Esophagus squamous epithelium (tissue), 4 donors: ENCODE measurements around the gene GBA2.

Experiments
- CTCF ChIP-seq, 6 experiments: fragments of 450-650 bp in 4 of 6; fragments of 200-600 bp in 2 of 6; sonication (generic) in 2 of 6; IDR thresholded peaks; one replicate each; pipeline ENCODE4 v1.5.1; 2016 to 2019; ENCODE audit warnings: antibody characterized with exemption in 6 of 6, mild to moderate bottlenecking in 4 of 6, moderate library complexity in 4 of 6
- POLR2A ChIP-seq, 4 donors: fragments of 450-650 bp; IDR thresholded peaks; one replicate each; pipeline ENCODE4 v1.6.1; 2017; ENCODE audit warnings: antibody characterized with exemption in 4 of 4, mild to moderate bottlenecking in 4 of 4, moderate library complexity in 3 of 4

- TF ChIP-seq POLR2A (IDR thresholded peaks at IDR 0.05) (no peak), CTCF (IDR thresholded peaks at IDR 0.05) (no peak)
These were observed 51.5 kb downstream of the GBA2 start for GRCh38 chr9:35697486-35697885.
